HEK293 (cell line): ENCODE results near the gene PRODH2.

ENCODE experiments used
- CTCF ChIA-PET: fragments of 350-600 bp; formaldehyde crosslinking; extraction: SDS; loops from one replicate; lab custom pipeline; 2021; ENCODE audit warnings: antibody characterized with exemption; lab: Yijun Ruan, JAX
- POLR2A ChIA-PET: fragments of 300-600 bp; formaldehyde crosslinking; extraction: SDS; loops from one replicate; lab custom pipeline; 2020; ENCODE audit warnings: antibody characterized with exemption, inconsistent platforms; lab: Yijun Ruan, JAX
- H3K27ac ChIP-seq: fragments of 200-500 bp; sonication (Bioruptor generic); 2 replicates; pipeline ENCODE4 v1.5.1; 2014; ENCODE audit warnings: low read depth, low read length, control low read depth, inconsistent platforms; ENCODE audit errors: extremely low read depth
- H3K36me3 ChIP-seq, 2 experiments: fragments of 200-500 bp in 1 of 2; sonication (Bioruptor generic) in 1 of 2; 1 replicate in 1 of 2; 2 replicates in 1 of 2; pipeline ENCODE4 v1.5.1; 2014 to 2017; ENCODE audit warnings: inconsistent platforms in 2 of 2, low read length in 2 of 2; ENCODE audit not compliant: control insufficient read depth in 2 of 2, insufficient read depth in 1 of 2
- H3K4me1 ChIP-seq: fragments of 200-500 bp; sonication (Bioruptor generic); 2 replicates; pipeline ENCODE4 v1.5.1; 2014; ENCODE audit warnings: mild to moderate bottlenecking, low read length, inconsistent platforms; ENCODE audit not compliant: control insufficient read depth, insufficient read depth
- H3K4me3 ChIP-seq: 2 replicates; pipeline ENCODE4 v1.5.1; 2011; ENCODE audit warnings: low read depth, mild to moderate bottlenecking, control low read depth, low read length, moderate library complexity
- H3K9me3 ChIP-seq: fragments of 200-500 bp; sonication (Bioruptor generic); 2 replicates; pipeline ENCODE4 v1.5.1; 2014; ENCODE audit warnings: low read depth, low read length, inconsistent platforms; ENCODE audit not compliant: control insufficient read depth, insufficient read depth
- ATF2 ChIP-seq: fragments of 450-650 bp; formaldehyde crosslinking; IDR thresholded peaks from 2 replicates; pipeline ENCODE4 v1.5.1; 2016; ENCODE audit warnings: missing biosample characterization, missing genetic modification characterization, low read depth
- CTCF ChIP-seq: fragments of 450-650 bp; formaldehyde crosslinking; IDR thresholded peaks from 2 replicates; pipeline ENCODE4 v1.5.1; 2016; ENCODE audit warnings: missing biosample characterization, missing genetic modification characterization
- GLIS2 ChIP-seq: fragments of 450-650 bp; formaldehyde crosslinking; IDR thresholded peaks from 2 replicates; pipeline ENCODE4 v1.5.1; 2016; ENCODE audit warnings: missing biosample characterization, missing genetic modification characterization
- PRDM1 ChIP-seq: fragments of 450-650 bp; formaldehyde crosslinking; IDR thresholded peaks from 2 replicates; pipeline ENCODE4; 2016; ENCODE audit warnings: missing biosample characterization, missing genetic modification characterization
- REPIN1 ChIP-seq: fragments of 450-650 bp; formaldehyde crosslinking; IDR thresholded peaks from 2 replicates; pipeline ENCODE4 v1.5.1; 2017; ENCODE audit warnings: missing biosample characterization, missing genetic modification characterization, low read depth
- ZBTB11 ChIP-seq: fragments of 450-650 bp; formaldehyde crosslinking; conservative IDR thresholded peaks from 2 replicates; pipeline ENCODE4 v1.5.1; 2016; ENCODE audit warnings: low read depth, missing biosample characterization, missing genetic modification characterization
- ZBTB20 ChIP-seq: fragments of 450-650 bp; formaldehyde crosslinking; IDR thresholded peaks from 2 replicates; pipeline ENCODE4 v1.5.1; 2016; ENCODE audit warnings: missing biosample characterization, missing genetic modification characterization
- ZBTB21 ChIP-seq: fragments of 450-650 bp; formaldehyde crosslinking; IDR thresholded peaks from 2 replicates; pipeline ENCODE4 v1.5.1; 2017; ENCODE audit warnings: missing biosample characterization, missing genetic modification characterization
- ZBTB48 ChIP-seq: fragments of 450-650 bp; formaldehyde crosslinking; IDR thresholded peaks from 2 replicates; pipeline ENCODE4 v1.5.1; 2016; ENCODE audit warnings: missing biosample characterization, missing genetic modification characterization
- ZBTB7A ChIP-seq: fragments of 450-650 bp; formaldehyde crosslinking; IDR thresholded peaks from 2 replicates; pipeline ENCODE4 v1.5.1; 2016; ENCODE audit warnings: low read depth, missing biosample characterization, missing genetic modification characterization
- ZEB2 ChIP-seq: fragments of 450-650 bp; formaldehyde crosslinking; IDR thresholded peaks from 2 replicates; pipeline ENCODE4 v1.5.1; 2016; ENCODE audit warnings: missing biosample characterization, missing genetic modification characterization
- ZNF2 ChIP-seq: fragments of 450-650 bp; formaldehyde crosslinking; IDR thresholded peaks from 2 replicates; pipeline ENCODE4 v1.5.1; 2016; ENCODE audit warnings: missing biosample characterization, missing genetic modification characterization
- ZNF362 ChIP-seq: fragments of 450-650 bp; formaldehyde crosslinking; IDR thresholded peaks from 2 replicates; pipeline ENCODE4 v1.5.1; 2016; ENCODE audit warnings: missing biosample characterization, missing genetic modification characterization
- ZNF366 ChIP-seq: fragments of 450-650 bp; formaldehyde crosslinking; conservative IDR thresholded peaks from 2 replicates; pipeline ENCODE4 v1.5.1; 2016; ENCODE audit warnings: missing biosample characterization, missing genetic modification characterization
- ZNF521 ChIP-seq: fragments of 450-650 bp; formaldehyde crosslinking; IDR thresholded peaks from 2 replicates; pipeline ENCODE4 v1.5.1; 2017; ENCODE audit warnings: missing biosample characterization, mild to moderate bottlenecking, missing genetic modification characterization
- ZNF626 ChIP-seq: fragments of 450-650 bp; sonication (Bioruptor Pico); formaldehyde crosslinking; IDR thresholded peaks from 2 replicates; pipeline ENCODE4 v1.5.1; 2018; ENCODE audit warnings: missing biosample characterization, missing genetic modification characterization, inconsistent platforms
- ZNF629 ChIP-seq: fragments of 450-650 bp; formaldehyde crosslinking; IDR thresholded peaks from 2 replicates; pipeline ENCODE4 v1.5.1; 2017; ENCODE audit warnings: missing biosample characterization, missing genetic modification characterization
- ZNF747 ChIP-seq: fragments of 450-650 bp; formaldehyde crosslinking; IDR thresholded peaks from 2 replicates; pipeline ENCODE4 v1.5.1; 2016; ENCODE audit warnings: missing biosample characterization, missing genetic modification characterization
- ZNF776 ChIP-seq: fragments of 450-650 bp; formaldehyde crosslinking; IDR thresholded peaks from 2 replicates; pipeline ENCODE4 v1.5.0; 2017; ENCODE audit warnings: missing biosample characterization, missing genetic modification characterization, borderline replicate concordance
- ZSCAN23 ChIP-seq: fragments of 450-650 bp; formaldehyde crosslinking; IDR thresholded peaks from 2 replicates; pipeline ENCODE4 v1.5.1; 2016; ENCODE audit warnings: missing biosample characterization, missing genetic modification characterization

The PRODH2 gene

GRCh38 chr19:35852029-35852780 is 39.6 kb upstream of the PRODH2 start, which contains the start of gene NPHS1 (continued):
- TF ChIP-seq ATF2 (tag by site-specific recombination), result no peak
- no peak for TF ChIP-seq ZBTB7A (tag by site-specific recombination)
- no peak for TF ChIP-seq REPIN1 (tag by site-specific recombination)
- no peak for TF ChIP-seq ZNF626 (tag by site-specific recombination)

- CTCF ChIA-PET, result interaction anchor here (0.6 to 2.3 kb wide), 9 partner anchors 10 to 241 kb away, joined by 3 to 8 read pairs (median 3); no protein-coding TSS in a partner anchor
- Histone ChIP-seq H3K36me3 (no peaks in the 10 kb centered on the region), H3K4me3 (no peak overlapping the region), H3K4me1 (peaks cover under 1% of the 10 kb centered on the region; the same call in 1 of the 2 replicates), H3K9me3 (no peaks in the 10 kb centered on the region), H3K27ac (no peak overlapping the region)
- TF ChIP-seq PRDM1 (tag by site-specific recombination) (peak; percentile 66), CTCF (tag by site-specific recombination) (peak; percentile 67), ZBTB21 (tag by site-specific recombination) (peak; percentile 93), GLIS2 (tag by site-specific recombination) (peak; percentile 26; the same call in 1 of the 2 replicates), ZNF521 (tag by site-specific recombination) (no peak), ZNF629 (tag by site-specific recombination) (peak; percentile 90), ZBTB48 (tag by site-specific recombination) (peak; percentile 89), ZNF366 (tag by site-specific recombination) (peak; percentile 91), ZEB2 (0 out of 2 replicates have a peak, but pooled peaks have one; percentile 29), ZNF776 (tag by site-specific recombination) (no peak), ZNF747 (tag by site-specific recombination) (0 out of 2 replicates have a peak, but pooled peaks have one; percentile 35), ZSCAN23 (tag by site-specific recombination) (0 out of 2 replicates have a peak, but pooled peaks have one; percentile 18), ZNF2 (tag by site-specific recombination) (0 out of 2 replicates have a peak, but pooled peaks have one; percentile 41), ZBTB11 (tag by site-specific recombination) (no peak), ZNF362 (no peak), ZBTB20 (tag by site-specific recombination) (0 out of 2 replicates have a peak, but pooled peaks have one; percentile 13)
- POLR2A ChIA-PET, result interaction anchor here (0.6 to 1.6 kb wide), 3 partner anchors 18 to 197 kb away, joined by 3 to 4 read pairs (median 3); partner anchors contain the start of gene ALKBH6
Observed at GRCh38 chr19:35851213-35852028, 38.8 kb upstream of the PRODH2 start.
